SK-N-SH (cell line): ENCODE results near the gene C3orf70. TPM values are rescaled to one million over a fixed set of nuclear protein-coding genes. Genes with fewer than 3 reads are reported as not detected.

Experiments
- CTCF ChIA-PET: fragments of 300-600, 350-600 bp; formaldehyde crosslinking; extraction: SDS; loops from one replicate; lab custom pipeline; 2021; lab: Yijun Ruan, JAX
- POLR2A ChIA-PET: fragments of 350-600 bp; sonication (Branson Sonifier 250); formaldehyde crosslinking; extraction: SDS; loops from one replicate; lab custom pipeline; 2020; ENCODE audit warnings: antibody characterized with exemption, inconsistent platforms; lab: Yijun Ruan, JAX
- DNase-seq: peaks from one replicate; pipeline ENCODE4 v3.0.0; 2012
- H2AFZ ChIP-seq: fragments of 200-600 bp; sonication (generic); 2 replicates; pipeline ENCODE4 v1.8.1; 2016; ENCODE audit warnings: antibody characterized with exemption, mild to moderate bottlenecking, low read depth
- H3F3A ChIP-seq: fragments of 200-600 bp; sonication (generic); replicated peaks from 2 replicates; pipeline ENCODE3; 2016; ENCODE audit warnings: antibody characterized with exemption, mild to moderate bottlenecking; ENCODE audit not compliant: insufficient read depth
- H3K27ac ChIP-seq, 2 experiments: fragments of 200-500 bp in 1 of 2; fragments of 200-600 bp in 1 of 2; sonication (Bioruptor generic) in 1 of 2; sonication (generic), shearing (Covaris generic) in 1 of 2; 2 replicates each; pipeline versions ENCODE4 v1.5.1 to v1.6.1; 2014 to 2016; ENCODE audit warnings: low read depth in 2 of 2, inconsistent platforms in 1 of 2, low read length in 1 of 2, mild to moderate bottlenecking in 1 of 2, mixed read lengths in 1 of 2
- H3K27me3 ChIP-seq: fragments of 200-600 bp; sonication (generic), shearing (Covaris generic); 2 replicates; pipeline ENCODE4 v1.6.1; 2016; ENCODE audit warnings: mixed run types; ENCODE audit not compliant: insufficient read depth
- H3K36me3 ChIP-seq, 2 experiments: fragments of 200-500 bp in 1 of 2; fragments of 200-600 bp in 1 of 2; sonication (Bioruptor generic) in 1 of 2; sonication (generic) in 1 of 2; replicated peaks in 1 of 2; 2 replicates each; pipeline versions ENCODE3 to v1.5.1; 2014 to 2016; ENCODE audit warnings: low read length in 1 of 2, mild to moderate bottlenecking in 1 of 2; ENCODE audit not compliant: insufficient read depth in 2 of 2, control insufficient read depth in 1 of 2
- H3K4me1 ChIP-seq, 2 experiments: fragments of 200-500 bp in 1 of 2; fragments of 200-600 bp in 1 of 2; sonication (Bioruptor generic) in 1 of 2; sonication (generic), shearing (Covaris generic) in 1 of 2; 2 replicates each; pipeline versions ENCODE4 v1.5.1 to v1.6.1; 2014 to 2016; ENCODE audit warnings: low read depth in 1 of 2, low read length in 1 of 2, mixed run types in 1 of 2; ENCODE audit not compliant: insufficient read depth in 2 of 2, control insufficient read depth in 1 of 2
- H3K4me2 ChIP-seq: fragments of 200-600 bp; sonication (generic), shearing (Covaris generic); 2 replicates; pipeline ENCODE4 v1.6.1; 2017; ENCODE audit warnings: mixed run types
- H3K4me3 ChIP-seq, 2 experiments: fragments of 200-500 bp in 1 of 2; fragments of 200-600 bp in 1 of 2; sonication (Bioruptor generic) in 1 of 2; sonication (generic), shearing (Covaris generic) in 1 of 2; 2 replicates each; pipeline versions ENCODE4 v1.5.1 to v1.8.1; 2014 to 2016; ENCODE audit warnings: low read depth in 2 of 2, inconsistent platforms in 1 of 2, low read length in 1 of 2, mild to moderate bottlenecking in 1 of 2, mixed read lengths in 1 of 2, moderate library complexity in 1 of 2
- H3K79me2 ChIP-seq: fragments of 200-600 bp; sonication (generic); 2 replicates; pipeline ENCODE4 v1.8.1; 2017; ENCODE audit warnings: mild to moderate bottlenecking; ENCODE audit not compliant: insufficient read depth
- H3K9ac ChIP-seq: fragments of 200-600 bp; sonication (generic); 2 replicates; pipeline ENCODE4 v1.6.1; 2017; ENCODE audit warnings: mixed run types
- H3K9me2 ChIP-seq: fragments of 200-600 bp; sonication (generic); 2 replicates; pipeline ENCODE4 v1.6.1; 2017; ENCODE audit warnings: mixed run types
- H3K9me3 ChIP-seq: fragments of 200-600 bp; sonication (generic); 2 replicates; pipeline ENCODE4 v1.6.1; 2017; ENCODE audit warnings: mixed run types, mild to moderate bottlenecking, moderate library complexity
- H4K20me1 ChIP-seq: fragments of 200-600 bp; sonication (generic); 2 replicates; pipeline ENCODE4 v1.6.1; 2017; ENCODE audit warnings: mild to moderate bottlenecking, mixed run types; ENCODE audit not compliant: insufficient read depth
- CHD2 ChIP-seq: fragments of 150-350 bp; IDR thresholded peaks from 2 replicates; pipeline ENCODE4 v1.6.1; 2018; ENCODE audit warnings: low read length; ENCODE audit not compliant: partially characterized antibody
- EP300 ChIP-seq, 2 experiments: IDR thresholded peaks; 2 replicates each; pipeline versions ENCODE4 v1.4.0 to v1.6.1; 2012; ENCODE audit warnings: borderline replicate concordance in 1 of 2, low read depth in 1 of 2, low read length in 1 of 2
- MEF2A ChIP-seq: IDR thresholded peaks from 2 replicates; pipeline ENCODE4 v1.4.0; 2012; ENCODE audit warnings: low read depth, borderline replicate concordance
- MXI1 ChIP-seq: IDR thresholded peaks from 2 replicates; pipeline ENCODE4 v1.6.1; 2012; ENCODE audit warnings: mild to moderate bottlenecking, low read depth, low read length, improper control_type of control experiment
- POLR2AphosphoS5 ChIP-seq: IDR thresholded peaks from 2 replicates; pipeline ENCODE4 v1.6.1; 2012; ENCODE audit warnings: low read depth, low read length
- RCOR1 ChIP-seq: fragments of 150-350 bp; IDR thresholded peaks from 2 replicates; pipeline ENCODE4 v1.6.1; 2017; ENCODE audit warnings: antibody characterized with exemption, low read length
- SIN3A ChIP-seq: IDR thresholded peaks from 2 replicates; pipeline ENCODE4 v1.6.1; 2012; ENCODE audit warnings: low read depth, mild to moderate bottlenecking, low read length, moderate library complexity, borderline replicate concordance
- SMC3 ChIP-seq: IDR thresholded peaks from 2 replicates; pipeline ENCODE4 v1.6.1; 2012; ENCODE audit warnings: low read depth, low read length, improper control_type of control experiment
- TEAD4 ChIP-seq: IDR thresholded peaks from 2 replicates; pipeline ENCODE4 v1.4.0; 2012; ENCODE audit warnings: mild to moderate bottlenecking, borderline replicate concordance; ENCODE audit not compliant: insufficient read depth
- YY1 ChIP-seq: IDR thresholded peaks from 2 replicates; pipeline ENCODE4 v1.4.0; 2012; ENCODE audit warnings: low read depth, mild to moderate bottlenecking
- WGBS: methylation state at CpG from one replicate; pipeline ENCODE4 v1.1.6; 2017; ENCODE audit warnings: low lambda C conversion rate; 5-methylcytosine and 5-hydroxymethylcytosine counted together
- polyA plus RNA-seq, 3 experiments: library from polyadenylated mRNA; depleted of rRNA; stranded (reverse); fragments of >200 nt; gene quantifications; 2 replicates each; pipeline ENCODE4 v1.2.3, GENCODE V29; 2012
- TF ChIP-seq, protein P1 (sequence below): IDR thresholded peaks from 2 replicates; pipeline ENCODE4 v1.4.0; 2012; ENCODE audit warnings: low read depth, borderline replicate concordance
- TF ChIP-seq, protein P2 (sequence below): IDR thresholded peaks from 2 replicates; pipeline ENCODE4; 2012
- TF ChIP-seq, protein P3 (sequence below): IDR thresholded peaks from 2 replicates; pipeline ENCODE4 v1.6.1; 2012; ENCODE audit warnings: mild to moderate bottlenecking, low read depth, low read length, moderate library complexity
- TF ChIP-seq, protein P4 (sequence below): fragments of 150-350 bp; IDR thresholded peaks from 2 replicates; pipeline ENCODE4 v1.6.1; 2017; ENCODE audit warnings: antibody characterized with exemption, low read length, low read depth, borderline replicate concordance
- TF ChIP-seq, protein P5 (sequence below): IDR thresholded peaks from 2 replicates; pipeline ENCODE4 v1.4.0; 2012; ENCODE audit warnings: low read depth
- TF ChIP-seq, protein P6 (sequence below): fragments of 200-600 bp; sonication (generic); IDR thresholded peaks from 2 replicates; pipeline ENCODE4 v1.6.1; 2017; ENCODE audit warnings: antibody characterized with exemption, mild to moderate bottlenecking, moderate library complexity

C3orf70 gene
- polyA plus RNA-seq, 1 of the 3 experiments (the other 2 are of a cell fraction) = under 0.01 TPM

DNA sequence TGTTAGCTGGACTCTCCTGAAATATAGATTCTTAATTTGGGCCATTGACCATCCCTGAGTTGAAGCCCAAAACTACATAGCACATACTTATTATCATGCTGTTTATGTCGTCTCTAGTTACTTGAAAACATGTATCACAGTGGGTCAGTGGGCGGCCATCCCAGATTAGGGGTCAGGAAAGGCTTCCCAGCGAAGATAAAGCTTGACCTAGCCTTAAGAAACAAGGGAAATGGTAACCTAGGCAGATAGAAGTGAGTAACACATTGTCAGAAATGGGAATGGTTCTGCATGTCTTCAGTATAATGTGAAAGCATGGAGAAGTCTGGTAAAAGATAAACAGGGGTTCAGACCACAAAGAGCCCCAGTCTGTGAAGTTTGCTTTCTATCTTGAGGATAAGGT lies 124.7 kb downstream of the C3orf70 start:
- Histone ChIP-seq H3F3A (no peaks in the 10 kb centered on the region), H3K27me3 (no peaks in the 10 kb centered on the region), H3K4me1 (no peaks in the 10 kb centered on the region), H3K36me3 (peaks cover 0 to 7% of the 10 kb centered on the region in 2 experiments), H3K4me3 (no peak overlapping the region), H3K9me2 (no peaks in the 10 kb centered on the region), H3K4me2 (no peak overlapping the region), H2AFZ (no peak overlapping the region), H3K79me2 (no peaks in the 10 kb centered on the region), H3K9me3 (no peaks in the 10 kb centered on the region), H3K27ac (no peak overlapping the region), H4K20me1 (no peaks in the 10 kb centered on the region), H3K9ac (no peak overlapping the region)
- POLR2A ChIA-PET = no interaction called here
- TF ChIP-seq POLR2AphosphoS5 (no peak), CHD2 (no peak), RCOR1 (no peak), EP300 (IDR thresholded peaks at IDR 0.05; ENCODE audit: borderline replicate concordance in 1 of 2, low read depth in 1 of 2, low read length in 1 of 2) (no peak), YY1 (no peak), TEAD4 (no peak), MEF2A (no peak), MXI1 (no peak), SMC3 (no peak), SIN3A (no peak)
- TF ChIP-seq, protein P1, sequence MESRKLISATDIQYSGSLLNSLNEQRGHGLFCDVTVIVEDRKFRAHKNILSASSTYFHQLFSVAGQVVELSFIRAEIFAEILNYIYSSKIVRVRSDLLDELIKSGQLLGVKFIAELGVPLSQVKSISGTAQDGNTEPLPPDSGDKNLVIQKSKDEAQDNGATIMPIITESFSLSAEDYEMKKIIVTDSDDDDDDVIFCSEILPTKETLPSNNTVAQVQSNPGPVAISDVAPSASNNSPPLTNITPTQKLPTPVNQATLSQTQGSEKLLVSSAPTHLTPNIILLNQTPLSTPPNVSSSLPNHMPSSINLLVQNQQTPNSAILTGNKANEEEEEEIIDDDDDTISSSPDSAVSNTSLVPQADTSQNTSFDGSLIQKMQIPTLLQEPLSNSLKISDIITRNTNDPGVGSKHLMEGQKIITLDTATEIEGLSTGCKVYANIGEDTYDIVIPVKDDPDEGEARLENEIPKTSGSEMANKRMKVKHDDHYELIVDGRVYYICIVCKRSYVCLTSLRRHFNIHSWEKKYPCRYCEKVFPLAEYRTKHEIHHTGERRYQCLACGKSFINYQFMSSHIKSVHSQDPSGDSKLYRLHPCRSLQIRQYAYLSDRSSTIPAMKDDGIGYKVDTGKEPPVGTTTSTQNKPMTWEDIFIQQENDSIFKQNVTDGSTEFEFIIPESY = no peak
- TF ChIP-seq, protein P2, sequence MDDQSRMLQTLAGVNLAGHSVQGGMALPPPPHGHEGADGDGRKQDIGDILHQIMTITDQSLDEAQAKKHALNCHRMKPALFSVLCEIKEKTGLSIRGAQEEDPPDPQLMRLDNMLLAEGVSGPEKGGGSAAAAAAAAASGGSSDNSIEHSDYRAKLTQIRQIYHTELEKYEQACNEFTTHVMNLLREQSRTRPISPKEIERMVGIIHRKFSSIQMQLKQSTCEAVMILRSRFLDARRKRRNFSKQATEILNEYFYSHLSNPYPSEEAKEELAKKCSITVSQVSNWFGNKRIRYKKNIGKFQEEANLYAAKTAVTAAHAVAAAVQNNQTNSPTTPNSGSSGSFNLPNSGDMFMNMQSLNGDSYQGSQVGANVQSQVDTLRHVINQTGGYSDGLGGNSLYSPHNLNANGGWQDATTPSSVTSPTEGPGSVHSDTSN = no peak
- TF ChIP-seq, protein P3, sequence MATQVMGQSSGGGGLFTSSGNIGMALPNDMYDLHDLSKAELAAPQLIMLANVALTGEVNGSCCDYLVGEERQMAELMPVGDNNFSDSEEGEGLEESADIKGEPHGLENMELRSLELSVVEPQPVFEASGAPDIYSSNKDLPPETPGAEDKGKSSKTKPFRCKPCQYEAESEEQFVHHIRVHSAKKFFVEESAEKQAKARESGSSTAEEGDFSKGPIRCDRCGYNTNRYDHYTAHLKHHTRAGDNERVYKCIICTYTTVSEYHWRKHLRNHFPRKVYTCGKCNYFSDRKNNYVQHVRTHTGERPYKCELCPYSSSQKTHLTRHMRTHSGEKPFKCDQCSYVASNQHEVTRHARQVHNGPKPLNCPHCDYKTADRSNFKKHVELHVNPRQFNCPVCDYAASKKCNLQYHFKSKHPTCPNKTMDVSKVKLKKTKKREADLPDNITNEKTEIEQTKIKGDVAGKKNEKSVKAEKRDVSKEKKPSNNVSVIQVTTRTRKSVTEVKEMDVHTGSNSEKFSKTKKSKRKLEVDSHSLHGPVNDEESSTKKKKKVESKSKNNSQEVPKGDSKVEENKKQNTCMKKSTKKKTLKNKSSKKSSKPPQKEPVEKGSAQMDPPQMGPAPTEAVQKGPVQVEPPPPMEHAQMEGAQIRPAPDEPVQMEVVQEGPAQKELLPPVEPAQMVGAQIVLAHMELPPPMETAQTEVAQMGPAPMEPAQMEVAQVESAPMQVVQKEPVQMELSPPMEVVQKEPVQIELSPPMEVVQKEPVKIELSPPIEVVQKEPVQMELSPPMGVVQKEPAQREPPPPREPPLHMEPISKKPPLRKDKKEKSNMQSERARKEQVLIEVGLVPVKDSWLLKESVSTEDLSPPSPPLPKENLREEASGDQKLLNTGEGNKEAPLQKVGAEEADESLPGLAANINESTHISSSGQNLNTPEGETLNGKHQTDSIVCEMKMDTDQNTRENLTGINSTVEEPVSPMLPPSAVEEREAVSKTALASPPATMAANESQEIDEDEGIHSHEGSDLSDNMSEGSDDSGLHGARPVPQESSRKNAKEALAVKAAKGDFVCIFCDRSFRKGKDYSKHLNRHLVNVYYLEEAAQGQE = no peak
- TF ChIP-seq, protein P4, sequence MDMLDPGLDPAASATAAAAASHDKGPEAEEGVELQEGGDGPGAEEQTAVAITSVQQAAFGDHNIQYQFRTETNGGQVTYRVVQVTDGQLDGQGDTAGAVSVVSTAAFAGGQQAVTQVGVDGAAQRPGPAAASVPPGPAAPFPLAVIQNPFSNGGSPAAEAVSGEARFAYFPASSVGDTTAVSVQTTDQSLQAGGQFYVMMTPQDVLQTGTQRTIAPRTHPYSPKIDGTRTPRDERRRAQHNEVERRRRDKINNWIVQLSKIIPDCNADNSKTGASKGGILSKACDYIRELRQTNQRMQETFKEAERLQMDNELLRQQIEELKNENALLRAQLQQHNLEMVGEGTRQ = no peak
- TF ChIP-seq, protein P5, sequence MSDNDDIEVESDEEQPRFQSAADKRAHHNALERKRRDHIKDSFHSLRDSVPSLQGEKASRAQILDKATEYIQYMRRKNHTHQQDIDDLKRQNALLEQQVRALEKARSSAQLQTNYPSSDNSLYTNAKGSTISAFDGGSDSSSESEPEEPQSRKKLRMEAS = no peak
- TF ChIP-seq, protein P6, sequence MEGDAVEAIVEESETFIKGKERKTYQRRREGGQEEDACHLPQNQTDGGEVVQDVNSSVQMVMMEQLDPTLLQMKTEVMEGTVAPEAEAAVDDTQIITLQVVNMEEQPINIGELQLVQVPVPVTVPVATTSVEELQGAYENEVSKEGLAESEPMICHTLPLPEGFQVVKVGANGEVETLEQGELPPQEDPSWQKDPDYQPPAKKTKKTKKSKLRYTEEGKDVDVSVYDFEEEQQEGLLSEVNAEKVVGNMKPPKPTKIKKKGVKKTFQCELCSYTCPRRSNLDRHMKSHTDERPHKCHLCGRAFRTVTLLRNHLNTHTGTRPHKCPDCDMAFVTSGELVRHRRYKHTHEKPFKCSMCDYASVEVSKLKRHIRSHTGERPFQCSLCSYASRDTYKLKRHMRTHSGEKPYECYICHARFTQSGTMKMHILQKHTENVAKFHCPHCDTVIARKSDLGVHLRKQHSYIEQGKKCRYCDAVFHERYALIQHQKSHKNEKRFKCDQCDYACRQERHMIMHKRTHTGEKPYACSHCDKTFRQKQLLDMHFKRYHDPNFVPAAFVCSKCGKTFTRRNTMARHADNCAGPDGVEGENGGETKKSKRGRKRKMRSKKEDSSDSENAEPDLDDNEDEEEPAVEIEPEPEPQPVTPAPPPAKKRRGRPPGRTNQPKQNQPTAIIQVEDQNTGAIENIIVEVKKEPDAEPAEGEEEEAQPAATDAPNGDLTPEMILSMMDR = no peak
- CTCF ChIA-PET = no interaction called here
- WGBS = 82% methylated on average over 3 of the region's 3 CpGs
- no peak for DNase-seq
